GM18858 (cell line): Measurements from ENCODE around the gene HEATR5A.
"Not testable (repeated sequence)": the region's sequence is repeated elsewhere in the genome, so short reads cannot be mapped to it uniquely, and the experiment has no call there.

Experiments
- ATAC-seq: cut with Tn5 transposase; IDR thresholded peaks from one replicate; pipeline ENCODE4 v1.9.1; 2021; ENCODE audit not compliant: unreplicated experiment

HEATR5A gene

GRCh38 chr14:31261859-31262731 lies 158.3 kb downstream of the HEATR5A start:
- no peak for ATAC-seq

GRCh38 chr14:31261523-31261858 lies 158.9 kb downstream of the HEATR5A start:
- no peak for ATAC-seq

- not testable (repeated sequence) for ATAC-seq
These were observed 161.3 kb downstream of the HEATR5A start for GRCh38 chr14:31259040-31259435.

- ATAC-seq: no peak
These were observed 161.8 kb downstream of the HEATR5A start for GRCh38 chr14:31258427-31259039.

- not testable (repeated sequence) for ATAC-seq
These were observed 162.6 kb downstream of the HEATR5A start for GRCh38 chr14:31257554-31258426.

- no peak for ATAC-seq
These were observed 163.2 kb downstream of the HEATR5A start for GRCh38 chr14:31257244-31257553.

GRCh38 chr14:31256534-31257243 lies 163.7 kb downstream of the HEATR5A start:
- ATAC-seq: no peak

- ATAC-seq: not testable (repeated sequence)
These were observed 164.4 kb downstream of the HEATR5A start for GRCh38 chr14:31255918-31256317.

GRCh38 chr14:31255286-31255685 lies 165.1 kb downstream of the HEATR5A start:
- ATAC-seq: no peak

GRCh38 chr14:31253746-31254471 lies 166.4 kb downstream of the HEATR5A start:
- no peak for ATAC-seq

GRCh38 chr14:31252865-31253264 lies 167.5 kb downstream of the HEATR5A start:
- ATAC-seq: no peak

- no peak for ATAC-seq
These were observed 169.1 kb downstream of the HEATR5A start for GRCh38 chr14:31251028-31251958.

- no peak for ATAC-seq
These were observed 175.7 kb downstream of the HEATR5A start for GRCh38 chr14:31244626-31245025.

GRCh38 chr14:31243860-31244259 lies 176.5 kb downstream of the HEATR5A start:
- no peak for ATAC-seq

GRCh38 chr14:31242161-31242940 lies 178.0 kb downstream of the HEATR5A start:
- not testable (repeated sequence) for ATAC-seq
